ENCODE measurements around the gene CNTNAP4.

DNA sequence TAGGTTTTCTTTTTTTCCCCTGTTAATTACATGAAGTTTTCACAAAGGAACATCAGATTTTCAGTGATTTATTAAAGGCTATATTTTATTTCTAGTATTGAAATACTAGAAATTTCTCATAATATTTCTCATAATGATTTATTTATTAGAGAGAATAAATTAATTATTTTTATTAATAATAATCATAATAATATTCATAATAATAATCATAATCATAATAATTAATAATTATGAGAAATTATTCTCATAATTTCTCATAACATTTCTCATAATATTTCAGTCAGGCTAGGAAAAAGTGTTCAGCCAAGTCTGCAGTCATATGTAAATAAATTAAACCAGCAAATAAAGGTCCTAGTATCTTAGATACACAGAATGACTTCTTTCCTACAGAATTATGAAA lies 41.4 kb downstream of the CNTNAP4 start:
- TF ChIP-seq POLR2A (IDR thresholded peaks at IDR 0.05; ENCODE audit: low read depth, low read length): no peak
- TF ChIP-seq EZH2 (IDR thresholded peaks at IDR 0.05; ENCODE audit: borderline replicate concordance, control insufficient read depth, low read depth, low read length): no peak
- TF ChIP-seq BACH1 (IDR thresholded peaks at IDR 0.05; ENCODE audit: borderline replicate concordance): no peak
- TF ChIP-seq BHLHE40 (IDR thresholded peaks at IDR 0.05; ENCODE audit: borderline replicate concordance in 1 of 2, low read depth in 2 of 2, low read length in 1 of 2): no peak
- TF ChIP-seq SMC3 (IDR thresholded peaks at IDR 0.05; ENCODE audit: borderline replicate concordance, low read length): no peak
- TF ChIP-seq, protein P1, sequence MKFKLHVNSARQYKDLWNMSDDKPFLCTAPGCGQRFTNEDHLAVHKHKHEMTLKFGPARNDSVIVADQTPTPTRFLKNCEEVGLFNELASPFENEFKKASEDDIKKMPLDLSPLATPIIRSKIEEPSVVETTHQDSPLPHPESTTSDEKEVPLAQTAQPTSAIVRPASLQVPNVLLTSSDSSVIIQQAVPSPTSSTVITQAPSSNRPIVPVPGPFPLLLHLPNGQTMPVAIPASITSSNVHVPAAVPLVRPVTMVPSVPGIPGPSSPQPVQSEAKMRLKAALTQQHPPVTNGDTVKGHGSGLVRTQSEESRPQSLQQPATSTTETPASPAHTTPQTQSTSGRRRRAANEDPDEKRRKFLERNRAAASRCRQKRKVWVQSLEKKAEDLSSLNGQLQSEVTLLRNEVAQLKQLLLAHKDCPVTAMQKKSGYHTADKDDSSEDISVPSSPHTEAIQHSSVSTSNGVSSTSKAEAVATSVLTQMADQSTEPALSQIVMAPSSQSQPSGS (IDR thresholded peaks at IDR 0.05; ENCODE audit: low read length): no peak
- TF ChIP-seq SMARCA5 (IDR thresholded peaks at IDR 0.05): no peak

Measured in GM12878 (cell line).